Activated T-helper 1 cell treated with Interleukin-2 at 50 U/mL for 16 hours (primary cell): ENCODE data around the gene IGFL2.
"Not testable (repeated sequence)": the region's sequence is repeated elsewhere in the genome, so short reads cannot be mapped to it uniquely, and the experiment has no call there.

Source experiments
- DNase-seq: peaks from one replicate; pipeline ENCODE4 v3.0.0-alpha.2; 2020; ENCODE audit warnings: low read depth

IGFL2 gene

GRCh38 chr19:46189971-46190888, 42.2 kb downstream of the IGFL2 start:
- DNase-seq: no peak

- DNase-seq: no peak
Observed at GRCh38 chr19:46191356-46191755, 43.3 kb downstream of the IGFL2 start.

GRCh38 chr19:46191972-46192371, 43.9 kb downstream of the IGFL2 start:
- DNase-seq: no peak

- DNase-seq: not testable (repeated sequence)
Observed at GRCh38 chr19:46192626-46192991, 44.6 kb downstream of the IGFL2 start.

- no peak for DNase-seq
Observed at GRCh38 chr19:46192992-46193650, 45.1 kb downstream of the IGFL2 start.

GRCh38 chr19:46193678-46194077, 45.6 kb downstream of the IGFL2 start:
- DNase-seq: no peak

- no peak for DNase-seq
Observed at GRCh38 chr19:46195104-46195503, 47.1 kb downstream of the IGFL2 start.

- DNase-seq: not testable (repeated sequence)
Observed at GRCh38 chr19:46195919-46196318, 47.9 kb downstream of the IGFL2 start.

- no peak for DNase-seq
Observed at GRCh38 chr19:46196410-46197124, 48.5 kb downstream of the IGFL2 start.

GRCh38 chr19:46197314-46198070, 49.5 kb downstream of the IGFL2 start:
- no peak for DNase-seq

GRCh38 chr19:46198756-46199155, 50.7 kb downstream of the IGFL2 start:
- no peak for DNase-seq

GRCh38 chr19:46201454-46202310, 53.6 kb downstream of the IGFL2 start:
- DNase-seq: no peak

GRCh38 chr19:46202426-46202825, 54.4 kb downstream of the IGFL2 start:
- DNase-seq: no peak

- no peak for DNase-seq
Observed at GRCh38 chr19:46202872-46203860, 55.1 kb downstream of the IGFL2 start.

GRCh38 chr19:46204008-46204407, 56.0 kb downstream of the IGFL2 start:
- DNase-seq: no peak

- no peak for DNase-seq
Observed at GRCh38 chr19:46205183-46205984, 57.3 kb downstream of the IGFL2 start.

- DNase-seq: no peak
Observed at GRCh38 chr19:46206176-46206575, 58.1 kb downstream of the IGFL2 start.

- DNase-seq: no peak
Observed at GRCh38 chr19:46206682-46207081, 58.6 kb downstream of the IGFL2 start.

- not testable (repeated sequence) for DNase-seq
Observed at GRCh38 chr19:46207858-46208257, 59.8 kb downstream of the IGFL2 start.
